HG03575 (cell line): Measurements from ENCODE around the gene PURB.
"Not testable (repeated sequence)": the region's sequence is repeated elsewhere in the genome, so short reads cannot be mapped to it uniquely, and the experiment has no call there.

Experiments
- ATAC-seq: cut with Tn5 transposase; IDR thresholded peaks from one replicate; pipeline ENCODE4 v1.9.1; 2021; ENCODE audit not compliant: unreplicated experiment, insufficient number of reproducible peaks, low FRiP score; ENCODE audit errors: extremely low read depth

The PURB gene

GRCh38 chr7:44885394-44886317, at the start of gene PURB:
TSS of gene PURB (minus strand) at chr7:44885530. CDS start at chr7:44885348, 182 bp downstream.
- peak; percentile 66 for ATAC-seq

GRCh38 chr7:44935016-44935415, 49.7 kb upstream of the PURB start:
- ATAC-seq: no peak

DNA sequence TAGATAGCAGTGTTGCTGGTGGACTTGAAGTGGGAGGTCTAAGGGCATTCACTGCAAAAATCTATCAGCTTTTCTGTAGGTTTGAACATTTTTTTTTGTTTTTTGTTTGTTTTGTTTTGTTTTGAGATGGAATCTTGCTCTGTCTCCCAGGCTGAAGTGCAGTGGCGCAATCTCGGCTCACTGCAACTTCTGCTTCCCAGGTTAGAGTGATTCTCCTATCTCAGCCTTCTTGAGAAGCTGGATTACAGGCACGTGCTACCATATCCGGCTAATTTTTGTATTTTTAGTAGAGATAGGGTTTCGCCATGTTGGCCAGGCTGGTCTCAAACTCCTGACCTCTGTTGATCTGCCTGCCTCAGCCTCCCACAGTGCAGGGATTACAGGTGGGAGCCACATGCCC, 49.2 kb upstream of the PURB start:
- not testable (repeated sequence) for ATAC-seq

DNA sequence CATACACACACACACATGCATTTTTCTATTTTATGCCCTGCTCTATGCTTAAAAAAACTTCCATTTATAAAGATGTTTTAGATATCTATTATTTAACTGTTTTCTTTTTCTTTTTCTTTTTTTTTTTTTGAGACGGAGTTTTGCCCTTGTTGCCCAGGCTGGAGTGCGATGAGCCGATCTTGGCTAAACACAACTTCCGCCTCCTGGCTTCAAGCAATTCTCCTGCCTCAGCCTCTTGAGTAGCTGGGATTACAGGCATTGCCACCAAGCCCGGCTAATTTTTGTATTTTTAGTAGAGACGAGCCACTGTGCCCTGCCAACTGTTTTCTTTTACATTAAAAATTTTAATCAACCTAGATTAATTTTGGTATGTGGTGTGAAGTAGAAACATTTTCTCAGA, 45.6 kb upstream of the PURB start:
- no peak for ATAC-seq

GRCh38 chr7:44922351-44922694, 37.0 kb upstream of the PURB start:
- ATAC-seq: no peak

GRCh38 chr7:44921607-44922350, 36.4 kb upstream of the PURB start:
- ATAC-seq: no peak

- no peak for ATAC-seq
These were observed 34.8 kb upstream of the PURB start for GRCh38 chr7:44920119-44920518.

- no peak for ATAC-seq
These were observed 32.7 kb upstream of the PURB start for GRCh38 chr7:44918029-44918428.

DNA sequence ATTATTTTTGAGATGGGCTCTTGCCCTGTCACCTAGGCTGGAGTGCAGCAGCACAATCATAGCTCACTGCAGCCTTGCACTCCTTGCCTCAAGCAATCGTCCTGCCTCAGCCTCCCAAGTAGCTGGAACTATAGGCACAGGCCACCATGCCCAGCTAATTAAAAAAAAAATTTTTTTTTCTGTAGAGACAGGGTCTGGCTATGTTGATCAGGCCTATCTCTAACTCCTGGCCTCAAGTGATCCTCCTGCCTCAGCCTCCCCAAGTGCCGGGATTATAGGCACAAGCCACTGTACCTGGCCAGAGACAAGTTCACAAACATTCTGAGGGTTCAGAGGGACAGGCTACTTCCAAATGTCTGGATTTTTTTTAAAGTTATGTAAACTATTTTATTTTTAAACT, 32.1 kb upstream of the PURB start:
- ATAC-seq: no peak

DNA sequence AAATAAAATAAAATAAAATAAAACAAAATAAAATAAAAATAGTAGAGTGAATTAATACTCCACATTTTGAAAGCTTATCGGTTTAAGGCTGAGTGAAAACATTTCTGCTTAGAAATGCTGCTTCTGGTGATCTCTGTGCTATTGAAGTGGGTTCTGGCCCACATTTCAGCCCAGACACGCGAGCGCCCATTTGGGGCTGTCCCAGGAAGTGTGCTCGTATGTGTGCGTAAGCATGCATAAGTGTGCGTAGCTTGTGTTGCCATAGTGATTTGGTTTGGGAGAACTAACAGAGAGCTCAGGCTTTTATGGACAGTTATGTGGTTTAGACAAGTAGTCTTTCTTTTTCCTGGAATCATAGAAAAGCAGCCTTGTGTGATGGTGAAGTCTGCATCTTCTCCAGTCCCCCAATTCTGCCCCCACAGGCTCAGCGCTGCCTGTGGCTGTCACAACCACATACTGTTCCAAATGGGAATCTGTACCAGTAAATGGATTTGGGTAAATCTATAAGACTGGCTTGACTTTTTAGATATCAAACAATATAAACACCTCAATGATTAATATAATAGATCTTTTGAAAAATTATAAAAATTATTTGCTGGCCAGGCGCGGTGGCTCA, 29.8 kb upstream of the PURB start:
- ATAC-seq: no peak

GRCh38 chr7:44912775-44913347, 27.5 kb upstream of the PURB start:
- ATAC-seq: no peak

- ATAC-seq: no peak
These were observed 26.6 kb upstream of the PURB start for GRCh38 chr7:44911911-44912310.

GRCh38 chr7:44909596-44910389, 24.5 kb upstream of the PURB start:
- no peak for ATAC-seq

GRCh38 chr7:44906965-44907364, 21.6 kb upstream of the PURB start:
- no peak for ATAC-seq

GRCh38 chr7:44905002-44905635, 19.8 kb upstream of the PURB start:
- ATAC-seq: no peak

GRCh38 chr7:44899443-44899842, 14.1 kb upstream of the PURB start:
- no peak for ATAC-seq

DNA sequence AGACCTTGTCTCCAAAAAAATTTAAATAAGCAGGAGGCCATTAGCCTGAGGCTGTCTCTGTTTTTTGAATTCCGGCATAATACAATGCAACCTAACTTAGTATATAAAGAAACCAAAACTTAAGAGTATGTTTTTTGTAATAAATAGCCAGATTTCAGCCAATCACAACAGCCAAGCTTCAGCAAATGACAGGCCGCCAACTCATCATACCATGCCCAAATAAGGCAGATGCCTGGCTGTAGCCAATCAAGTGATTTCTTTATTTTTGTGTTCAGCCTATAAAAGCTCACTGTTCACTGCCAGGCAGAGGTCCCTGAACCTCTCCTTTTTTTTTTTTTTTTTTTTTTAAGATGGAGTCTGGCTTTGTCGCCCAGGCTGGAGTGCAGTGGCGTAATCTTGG, 12.7 kb upstream of the PURB start:
- no peak for ATAC-seq

DNA sequence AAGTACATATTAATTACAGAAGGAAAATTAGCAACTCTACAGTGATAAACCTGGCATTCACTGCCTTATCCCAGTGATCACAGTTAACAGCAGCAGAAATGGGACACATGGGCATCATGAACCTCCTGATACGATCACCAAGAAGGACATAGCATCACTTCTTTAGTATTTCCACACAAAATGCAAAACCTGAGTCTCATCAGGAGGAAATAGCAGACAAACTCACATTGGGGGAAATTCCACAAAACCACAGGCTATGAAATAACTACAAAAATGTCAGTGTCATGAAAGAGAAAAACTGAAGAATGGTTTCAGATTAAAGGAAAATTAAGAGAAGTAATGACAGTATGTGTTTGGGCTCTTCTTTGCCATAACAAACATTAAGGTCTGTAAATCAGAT, 12.0 kb upstream of the PURB start:
- no peak for ATAC-seq
